GM23338 (cell line): ENCODE results near the gene TMEM106C. TPM values are rescaled to one million over a fixed set of nuclear protein-coding genes. Genes with fewer than 3 reads are reported as not detected.

Experiments
- ATAC-seq: fragments of 200-7000 bp; cut with Tn5 transposase; 3 replicates; pipeline ENCODE4 v1.9.1; 2020
- DNase-seq: peaks from one replicate; pipeline ENCODE4 v3.0.0-alpha.2; 2015; ENCODE audit warnings: low spot score
- H2AFZ ChIP-seq: fragments of 200-600 bp; sonication (generic); 2 replicates; pipeline ENCODE4 v1.8.0; 2016; ENCODE audit warnings: antibody characterized with exemption, mild to moderate bottlenecking, moderate library complexity
- H3F3A ChIP-seq: fragments of 200-600 bp; sonication (generic); replicated peaks from 2 replicates; pipeline ENCODE4 v1.8.0; 2017; ENCODE audit warnings: antibody characterized with exemption, mixed run types, low read depth
- H3K27ac ChIP-seq: fragments of 200-600 bp; sonication (generic); 2 replicates; pipeline ENCODE4 v1.6.1; 2016; ENCODE audit warnings: low read depth
- H3K27me3 ChIP-seq: fragments of 200-600 bp; sonication (generic); 2 replicates; pipeline ENCODE4 v1.8.0; 2016; ENCODE audit warnings: mild to moderate bottlenecking, mixed run types, moderate library complexity; ENCODE audit not compliant: insufficient read depth
- H3K36me3 ChIP-seq: fragments of 200-600 bp; sonication (generic); 2 replicates; pipeline ENCODE4 v1.8.0; 2016; ENCODE audit warnings: mild to moderate bottlenecking; ENCODE audit not compliant: insufficient read depth
- H3K4me1 ChIP-seq: fragments of 200-600 bp; sonication (generic); 2 replicates; pipeline ENCODE4 v1.8.0; 2016; ENCODE audit warnings: mild to moderate bottlenecking, moderate library complexity; ENCODE audit not compliant: insufficient read depth
- H3K4me2 ChIP-seq: fragments of 200-600 bp; sonication (generic); 2 replicates; pipeline ENCODE4 v1.7.1; 2017; ENCODE audit warnings: mixed run types
- H3K4me3 ChIP-seq: fragments of 200-600 bp; sonication (generic); 2 replicates; pipeline ENCODE4 v1.6.1; 2016; ENCODE audit warnings: mixed run types
- H3K79me2 ChIP-seq: fragments of 200-600 bp; sonication (generic); replicated peaks from 2 replicates; pipeline ENCODE4 v1.8.0; 2017; ENCODE audit warnings: mild to moderate bottlenecking; ENCODE audit not compliant: insufficient read depth
- H3K9me2 ChIP-seq: fragments of 200-600 bp; sonication (generic); 2 replicates; pipeline ENCODE4 v1.8.0; 2017; ENCODE audit not compliant: insufficient read depth
- H4K20me1 ChIP-seq: fragments of 200-600 bp; sonication (generic); replicated peaks from 2 replicates; pipeline ENCODE4 v1.8.0; 2017; ENCODE audit warnings: mild to moderate bottlenecking; ENCODE audit not compliant: insufficient read depth
- H3K27ac Mint-ChIP-seq: 2 replicates; pipeline ENCODE4 v1.8.0; 2020; ENCODE audit warnings: inconsistent platforms, mild to moderate bottlenecking, moderate library complexity, mixed read lengths
- H3K27me3 Mint-ChIP-seq: 3 replicates; pipeline ENCODE4 v1.8.0; 2022; ENCODE audit warnings: low read depth, mild to moderate bottlenecking, moderate library complexity, mixed read lengths, inconsistent platforms; ENCODE audit not compliant: insufficient read depth, poor library complexity
- H3K36me3 Mint-ChIP-seq: 3 replicates; pipeline ENCODE4 v1.8.0; 2021; ENCODE audit warnings: low read depth, mild to moderate bottlenecking, inconsistent platforms, moderate library complexity, mixed read lengths
- H3K4me1 Mint-ChIP-seq: 3 replicates; pipeline ENCODE4 v1.8.0; 2020; ENCODE audit warnings: mild to moderate bottlenecking, inconsistent platforms, mixed read lengths
- H3K4me3 Mint-ChIP-seq: 3 replicates; pipeline ENCODE4 v1.8.0; 2021; ENCODE audit warnings: moderate library complexity, mild to moderate bottlenecking, inconsistent platforms, mixed read lengths
- H3K9me3 Mint-ChIP-seq: 3 replicates; pipeline ENCODE4 v1.8.0; 2020; ENCODE audit warnings: moderate library complexity, mild to moderate bottlenecking, inconsistent platforms, mixed read lengths
- STAT1 ChIP-seq: IDR thresholded peaks from one replicate; pipeline ENCODE4 v1.6.1; 2016; ENCODE audit warnings: antibody characterized with exemption; ENCODE audit not compliant: unreplicated experiment
- ZNF114 ChIP-seq: fragments of 250-450 bp; sonication (Bioruptor Pico); IDR thresholded peaks from 2 replicates; pipeline ENCODE4 v1.5.0; 2020; ENCODE audit warnings: mild to moderate bottlenecking, moderate library complexity
- ZNF331 ChIP-seq: fragments of 250-450 bp; sonication (Bioruptor Pico); IDR thresholded peaks from 2 replicates; pipeline ENCODE4 v1.5.0; 2020; ENCODE audit warnings: low read depth, mild to moderate bottlenecking, moderate library complexity
- polyA plus RNA-seq: library from polyadenylated mRNA; unstranded; fragments of >200 nt; fragmentation: Nextera tagmentation; extraction: Ambion mirVana; gene quantifications from 2 replicates; pipeline ENCODE4 v1.2.1, GENCODE V29; 2016
- total RNA-seq: library from RNA; depleted of rRNA; stranded (reverse); fragments of >200 nt; shearing (Covaris generic); gene quantifications from 2 replicates; pipeline ENCODE4 v1.2.3, GENCODE V29; 2014
- TF ChIP-seq, protein P1 (sequence below): fragments of 250-450 bp; sonication (Bioruptor Pico); IDR thresholded peaks from 2 replicates; pipeline ENCODE4 v1.5.0; 2020; ENCODE audit warnings: mild to moderate bottlenecking, moderate library complexity

TMEM106C gene
- total and polyA plus RNA-seq, 2 experiments from 2014 or later = 43.5 to 83.7 TPM

DNA sequence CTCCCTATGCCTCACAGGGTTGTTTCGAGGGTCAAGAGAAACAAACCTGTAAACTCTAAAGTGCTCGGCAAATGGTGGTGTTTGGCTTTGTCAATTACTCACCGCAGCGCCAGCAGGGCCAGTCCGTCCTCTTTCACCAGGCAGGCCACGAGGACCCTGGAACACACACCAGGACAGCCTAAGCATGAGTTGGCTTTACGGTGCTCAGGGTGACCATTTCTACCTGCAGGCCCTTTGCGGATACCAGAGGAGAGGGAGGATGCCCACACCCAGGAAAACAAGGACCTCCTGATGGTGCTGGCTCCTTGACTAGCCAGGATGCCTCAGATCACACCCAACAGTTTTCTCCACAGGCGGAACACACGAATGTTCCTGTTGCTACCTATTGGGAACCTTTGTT, 29.4 kb downstream of the TMEM106C start:
- H3K36me3 Mint-ChIP-seq = no peaks in the 10 kb centered on the region; the same call in 2 of the 3 replicates
- no peak overlapping the region for H2AFZ ChIP-seq
- peaks cover 4% of the 10 kb centered on the region; the same call in 1 of the 2 replicates for H3K4me1 ChIP-seq
- no peaks in the 10 kb centered on the region for H3K36me3 ChIP-seq
- no peak overlapping the region for H3K4me3 Mint-ChIP-seq
- H3K27me3 Mint-ChIP-seq = peaks cover 39% of the 10 kb centered on the region
- H3K27ac Mint-ChIP-seq = no peak overlapping the region
- H3K27ac ChIP-seq = no peak overlapping the region
- no peaks in the 10 kb centered on the region for H3K9me3 Mint-ChIP-seq
- no peaks in the 10 kb centered on the region for H3K79me2 ChIP-seq
- DNase-seq (no peak), ATAC-seq (no peak)
- no peaks in the 10 kb centered on the region for H3F3A ChIP-seq
- peaks cover 16% of the 10 kb centered on the region for H3K4me1 Mint-ChIP-seq
- peaks cover 26% of the 10 kb centered on the region for H3K27me3 ChIP-seq
- TF ChIP-seq, protein P1, sequence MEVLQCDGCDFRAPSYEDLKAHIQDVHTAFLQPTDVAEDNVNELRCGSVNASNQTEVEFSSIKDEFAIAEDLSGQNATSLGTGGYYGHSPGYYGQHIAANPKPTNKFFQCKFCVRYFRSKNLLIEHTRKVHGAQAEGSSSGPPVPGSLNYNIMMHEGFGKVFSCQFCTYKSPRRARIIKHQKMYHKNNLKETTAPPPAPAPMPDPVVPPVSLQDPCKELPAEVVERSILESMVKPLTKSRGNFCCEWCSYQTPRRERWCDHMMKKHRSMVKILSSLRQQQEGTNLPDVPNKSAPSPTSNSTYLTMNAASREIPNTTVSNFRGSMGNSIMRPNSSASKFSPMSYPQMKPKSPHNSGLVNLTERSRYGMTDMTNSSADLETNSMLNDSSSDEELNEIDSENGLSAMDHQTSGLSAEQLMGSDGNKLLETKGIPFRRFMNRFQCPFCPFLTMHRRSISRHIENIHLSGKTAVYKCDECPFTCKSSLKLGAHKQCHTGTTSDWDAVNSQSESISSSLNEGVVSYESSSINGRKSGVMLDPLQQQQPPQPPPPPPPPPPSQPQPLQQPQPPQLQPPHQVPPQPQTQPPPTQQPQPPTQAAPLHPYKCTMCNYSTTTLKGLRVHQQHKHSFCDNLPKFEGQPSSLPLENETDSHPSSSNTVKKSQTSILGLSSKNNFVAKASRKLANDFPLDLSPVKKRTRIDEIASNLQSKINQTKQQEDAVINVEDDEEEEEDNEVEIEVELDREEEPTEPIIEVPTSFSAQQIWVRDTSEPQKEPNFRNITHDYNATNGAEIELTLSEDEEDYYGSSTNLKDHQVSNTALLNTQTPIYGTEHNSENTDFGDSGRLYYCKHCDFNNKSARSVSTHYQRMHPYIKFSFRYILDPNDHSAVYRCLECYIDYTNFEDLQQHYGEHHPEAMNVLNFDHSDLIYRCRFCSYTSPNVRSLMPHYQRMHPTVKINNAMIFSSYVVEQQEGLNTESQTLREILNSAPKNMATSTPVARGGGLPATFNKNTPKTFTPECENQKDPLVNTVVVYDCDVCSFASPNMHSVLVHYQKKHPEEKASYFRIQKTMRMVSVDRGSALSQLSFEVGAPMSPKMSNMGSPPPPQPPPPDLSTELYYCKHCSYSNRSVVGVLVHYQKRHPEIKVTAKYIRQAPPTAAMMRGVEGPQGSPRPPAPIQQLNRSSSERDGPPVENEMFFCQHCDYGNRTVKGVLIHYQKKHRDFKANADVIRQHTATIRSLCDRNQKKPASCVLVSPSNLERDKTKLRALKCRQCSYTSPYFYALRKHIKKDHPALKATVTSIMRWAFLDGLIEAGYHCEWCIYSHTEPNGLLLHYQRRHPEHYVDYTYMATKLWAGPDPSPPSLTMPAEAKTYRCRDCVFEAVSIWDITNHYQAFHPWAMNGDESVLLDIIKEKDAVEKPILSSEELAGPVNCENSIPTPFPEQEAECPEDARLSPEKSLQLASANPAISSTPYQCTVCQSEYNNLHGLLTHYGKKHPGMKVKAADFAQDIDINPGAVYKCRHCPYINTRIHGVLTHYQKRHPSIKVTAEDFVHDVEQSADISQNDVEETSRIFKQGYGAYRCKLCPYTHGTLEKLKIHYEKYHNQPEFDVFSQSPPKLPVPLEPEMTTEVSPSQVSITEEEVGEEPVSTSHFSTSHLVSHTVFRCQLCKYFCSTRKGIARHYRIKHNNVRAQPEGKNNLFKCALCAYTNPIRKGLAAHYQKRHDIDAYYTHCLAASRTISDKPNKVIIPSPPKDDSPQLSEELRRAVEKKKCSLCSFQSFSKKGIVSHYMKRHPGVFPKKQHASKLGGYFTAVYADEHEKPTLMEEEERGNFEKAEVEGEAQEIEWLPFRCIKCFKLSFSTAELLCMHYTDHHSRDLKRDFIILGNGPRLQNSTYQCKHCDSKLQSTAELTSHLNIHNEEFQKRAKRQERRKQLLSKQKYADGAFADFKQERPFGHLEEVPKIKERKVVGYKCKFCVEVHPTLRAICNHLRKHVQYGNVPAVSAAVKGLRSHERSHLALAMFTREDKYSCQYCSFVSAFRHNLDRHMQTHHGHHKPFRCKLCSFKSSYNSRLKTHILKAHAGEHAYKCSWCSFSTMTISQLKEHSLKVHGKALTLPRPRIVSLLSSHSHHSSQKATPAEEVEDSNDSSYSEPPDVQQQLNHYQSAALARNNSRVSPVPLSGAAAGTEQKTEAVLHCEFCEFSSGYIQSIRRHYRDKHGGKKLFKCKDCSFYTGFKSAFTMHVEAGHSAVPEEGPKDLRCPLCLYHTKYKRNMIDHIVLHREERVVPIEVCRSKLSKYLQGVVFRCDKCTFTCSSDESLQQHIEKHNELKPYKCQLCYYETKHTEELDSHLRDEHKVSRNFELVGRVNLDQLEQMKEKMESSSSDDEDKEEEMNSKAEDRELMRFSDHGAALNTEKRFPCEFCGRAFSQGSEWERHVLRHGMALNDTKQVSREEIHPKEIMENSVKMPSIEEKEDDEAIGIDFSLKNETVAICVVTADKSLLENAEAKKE (CRISPR knock-in tag) = no peak
- H3K9me2 ChIP-seq = no peaks in the 10 kb centered on the region
- H3K4me2 ChIP-seq = no peak overlapping the region
- no peak overlapping the region for H3K4me3 ChIP-seq
- H4K20me1 ChIP-seq = no peaks in the 10 kb centered on the region; the same call in none of the 2 replicates

DNA sequence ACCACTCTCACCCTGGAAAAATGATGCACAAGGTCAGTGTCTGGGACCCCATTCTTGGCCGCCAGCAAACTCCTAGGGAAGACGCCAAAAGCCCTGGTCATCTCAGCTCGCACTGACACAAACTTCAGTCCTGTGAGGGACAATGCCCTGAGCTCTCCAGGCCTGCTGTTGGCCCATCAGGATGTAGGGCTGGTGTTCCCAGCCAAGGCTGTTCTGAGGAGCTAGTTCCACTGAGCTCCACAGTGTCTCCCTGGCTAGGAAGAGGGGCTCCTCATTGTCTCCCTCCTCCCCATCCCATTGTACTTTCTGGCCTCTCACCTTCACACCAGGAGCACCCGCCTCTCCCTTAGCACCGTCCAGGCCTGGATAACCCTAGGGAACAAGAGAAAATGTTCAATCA, 30.1 kb downstream of the TMEM106C start:
- peaks cover 41% of the 10 kb centered on the region for H3K27me3 Mint-ChIP-seq
- peaks cover 33% of the 10 kb centered on the region for H3K27me3 ChIP-seq
- DNase-seq (no peak), ATAC-seq (no peak)
- no peak overlapping the region for H3K27ac ChIP-seq
- TF ChIP-seq STAT1 = no peak
- TF ChIP-seq ZNF114 (CRISPR knock-in tag) = no peak
- TF ChIP-seq ZNF331 = no peak
- H3K4me3 Mint-ChIP-seq = no peak overlapping the region
- H2AFZ ChIP-seq = no peak overlapping the region
- H3K4me3 ChIP-seq = no peak overlapping the region
- no peaks in the 10 kb centered on the region for H3K9me3 Mint-ChIP-seq
- no peaks in the 10 kb centered on the region for H3K79me2 ChIP-seq
- no peaks in the 10 kb centered on the region for H3K36me3 ChIP-seq
- H3K4me1 ChIP-seq = peaks cover 7% of the 10 kb centered on the region
- H4K20me1 ChIP-seq = no peaks in the 10 kb centered on the region; the same call in none of the 2 replicates
- no peaks in the 10 kb centered on the region; the same call in 2 of the 3 replicates for H3K36me3 Mint-ChIP-seq
- no peaks in the 10 kb centered on the region for H3F3A ChIP-seq
- no peak overlapping the region for H3K4me2 ChIP-seq
- no peak overlapping the region for H3K27ac Mint-ChIP-seq
- H3K9me2 ChIP-seq = no peaks in the 10 kb centered on the region
- H3K4me1 Mint-ChIP-seq = peaks cover 18% of the 10 kb centered on the region
